HG02642 (cell line): ENCODE measurements around the gene FXYD6.
A peak's percentile ranks its signal among the peaks of the same experiment; 100 is the strongest.
"Not testable (repeated sequence)": the region's sequence is repeated elsewhere in the genome, so short reads cannot be mapped to it uniquely, and the experiment has no call there.

ENCODE experiments used
- ATAC-seq: cut with Tn5 transposase; IDR thresholded peaks from one replicate; pipeline ENCODE4 v1.9.1; 2021; ENCODE audit warnings: mild to moderate bottlenecking; ENCODE audit not compliant: unreplicated experiment, poor library complexity

FXYD6 gene

GRCh38 chr11:117820071-117820470, 56.4 kb downstream of the FXYD6 start:
- no peak for ATAC-seq

GRCh38 chr11:117819096-117820040, 57.1 kb downstream of the FXYD6 start:
- no peak for ATAC-seq

- peak; percentile 22 for ATAC-seq
Observed at GRCh38 chr11:117818041-117818873, 58.2 kb downstream of the FXYD6 start.

GRCh38 chr11:117817368-117818040, 59.0 kb downstream of the FXYD6 start:
- ATAC-seq: peak; percentile 23

- no peak for ATAC-seq
Observed at GRCh38 chr11:117816846-117817367, 59.6 kb downstream of the FXYD6 start.

GRCh38 chr11:117816151-117816741, 60.2 kb downstream of the FXYD6 start:
- no peak for ATAC-seq

- peak; percentile 60 for ATAC-seq
Observed at GRCh38 chr11:117815262-117815803, 61.1 kb downstream of the FXYD6 start.

GRCh38 chr11:117814766-117815261, 61.6 kb downstream of the FXYD6 start:
- peak; percentile 31 for ATAC-seq

- peak; percentile 6 for ATAC-seq
Observed at GRCh38 chr11:117814204-117814765, 62.2 kb downstream of the FXYD6 start.

- ATAC-seq: not testable (repeated sequence)
Observed at GRCh38 chr11:117810056-117810451, 66.4 kb downstream of the FXYD6 start.

GRCh38 chr11:117809236-117810055, 67.0 kb downstream of the FXYD6 start:
- no peak for ATAC-seq

- ATAC-seq: no peak
Observed at GRCh38 chr11:117808784-117809183, 67.7 kb downstream of the FXYD6 start.

- ATAC-seq: peak; percentile 50
Observed at GRCh38 chr11:117807482-117808327, 68.8 kb downstream of the FXYD6 start.

- no peak for ATAC-seq
Observed at GRCh38 chr11:117806846-117807245, 69.6 kb downstream of the FXYD6 start.

- ATAC-seq: no peak
Observed at GRCh38 chr11:117805045-117805444, 71.4 kb downstream of the FXYD6 start.

- ATAC-seq: no peak
Observed at GRCh38 chr11:117803896-117804295, 72.6 kb downstream of the FXYD6 start.

- no peak for ATAC-seq
Observed at GRCh38 chr11:117799634-117800033, 76.8 kb downstream of the FXYD6 start.
